Stomach (tissue), 4 donors: ENCODE measurements around the gene METRN.

Experiments used
- CTCF ChIP-seq, 7 experiments: fragments of 450-650 bp in 4 of 7; fragments of 200-600 bp in 3 of 7; sonication (generic) in 3 of 7; IDR thresholded peaks; one replicate each; pipeline ENCODE4 v1.5.1; 2016 to 2019; ENCODE audit warnings: antibody characterized with exemption in 7 of 7, control low read depth in 2 of 7, mild to moderate bottlenecking in 1 of 7
- EP300 ChIP-seq: sonication (generic); formaldehyde crosslinking; IDR thresholded peaks from one replicate; pipeline ENCODE4 v1.6.1; 2017; ENCODE audit warnings: antibody characterized with exemption

GRCh38 chr16:743794-744500 lies 29.0 kb downstream of the METRN start:
- TF ChIP-seq CTCF (IDR thresholded peaks at IDR 0.05) (no peak), EP300 (no peak)
